Activated T-cell treated with anti-CD3 and anti-CD28 coated beads, Interleukin-2, amount 50 U/mL, for 72 hours (primary cell): Measurements from ENCODE around the gene RBM7. TPM values are rescaled to one million over a fixed set of nuclear protein-coding genes. Genes with fewer than 3 reads are reported as not detected.

ENCODE experiments used
- ATAC-seq, 2 donors: fragments of 150-1000 bp; cut with Tn5 transposase; replicated peaks in 1 of 2; 2 replicates each; pipeline ENCODE4 v1.10.0; 2021; ENCODE audit warnings: moderate library complexity in 2 of 2, mild to moderate bottlenecking in 1 of 2
- DNase-seq, 2 donors: peaks; one replicate each; pipeline ENCODE4 v3.0.0; 2021 to 2022; ENCODE audit warnings: mixed read lengths in 1 of 2
- H3K27ac Mint-ChIP-seq: one replicate; pipeline ENCODE4 v1.8.0; 2022; ENCODE audit warnings: mild to moderate bottlenecking, moderate library complexity, mixed read lengths
- H3K27me3 Mint-ChIP-seq: one replicate; pipeline ENCODE4 v1.8.0; 2022; ENCODE audit warnings: low read depth, mixed read lengths
- H3K36me3 Mint-ChIP-seq, 2 donors: one replicate each; pipeline ENCODE4 v1.8.0; 2022; ENCODE audit warnings: mixed read lengths in 2 of 2, mild to moderate bottlenecking in 1 of 2; ENCODE audit not compliant: insufficient read depth in 2 of 2
- H3K4me1 Mint-ChIP-seq: one replicate; pipeline ENCODE4 v1.8.0; 2022; ENCODE audit warnings: low read depth, mixed read lengths
- H3K4me3 Mint-ChIP-seq, 2 donors: one replicate each; pipeline ENCODE4 v1.8.0; 2022; ENCODE audit warnings: mild to moderate bottlenecking in 2 of 2, mixed read lengths in 2 of 2, moderate library complexity in 2 of 2
- H3K9me3 Mint-ChIP-seq, 2 donors: one replicate each; pipeline ENCODE4 v1.8.0; 2022; ENCODE audit warnings: mixed read lengths in 2 of 2
- total RNA-seq, 2 donors: library from RNA; stranded (reverse); gene quantifications; one replicate each; pipeline ENCODE4 v1.2.3, GENCODE V29; 2022

Gene RBM7
- total RNA-seq, 2 donors from 2014 or later, result 40.7 to 52.0 TPM

DNA sequence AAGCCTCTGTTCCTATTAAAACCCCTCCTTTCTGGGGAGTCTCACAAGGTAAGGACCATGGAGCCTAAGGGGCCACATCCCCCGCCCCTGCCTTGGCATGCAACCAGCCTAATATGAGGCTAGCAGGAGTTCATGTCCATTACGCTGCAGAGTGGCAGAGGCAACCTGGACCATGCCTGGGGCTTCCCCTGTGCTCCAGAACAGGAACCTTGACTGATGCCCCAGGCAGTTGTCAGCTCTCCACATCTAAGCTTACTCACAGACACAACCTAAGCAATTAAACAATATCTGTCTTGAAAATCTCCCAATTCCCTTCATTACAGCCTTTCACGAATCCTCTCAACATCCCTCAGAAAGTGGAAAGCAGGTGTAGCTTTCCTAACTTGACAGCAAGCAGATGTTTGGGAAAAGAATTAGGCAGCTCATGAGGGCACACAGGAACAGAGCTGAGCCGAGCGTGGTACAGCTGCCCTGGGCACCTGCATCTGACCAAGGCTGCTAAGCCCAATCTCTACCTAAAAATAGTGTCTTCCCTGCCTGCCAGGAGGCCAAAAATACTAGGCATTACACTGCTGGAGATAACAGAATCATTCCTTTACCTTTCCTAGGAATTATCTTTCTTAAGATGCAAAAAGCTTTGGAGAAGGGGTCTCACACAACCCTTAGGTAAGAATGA, 20.9 kb upstream of the RBM7 start:
- no peak for ATAC-seq
- peaks cover 2 to 5% of the 10 kb centered on the region in 2 donors for H3K36me3 Mint-ChIP-seq
- peaks cover 9% of the 10 kb centered on the region for H3K4me1 Mint-ChIP-seq
- H3K27me3 Mint-ChIP-seq, result no peaks in the 10 kb centered on the region
- H3K4me3 Mint-ChIP-seq, result no peak overlapping the region
- peaks cover 2 to 3% of the 10 kb centered on the region in 2 donors for H3K9me3 Mint-ChIP-seq
- H3K27ac Mint-ChIP-seq, result no peak overlapping the region
- DNase-seq, result no peak

DNA sequence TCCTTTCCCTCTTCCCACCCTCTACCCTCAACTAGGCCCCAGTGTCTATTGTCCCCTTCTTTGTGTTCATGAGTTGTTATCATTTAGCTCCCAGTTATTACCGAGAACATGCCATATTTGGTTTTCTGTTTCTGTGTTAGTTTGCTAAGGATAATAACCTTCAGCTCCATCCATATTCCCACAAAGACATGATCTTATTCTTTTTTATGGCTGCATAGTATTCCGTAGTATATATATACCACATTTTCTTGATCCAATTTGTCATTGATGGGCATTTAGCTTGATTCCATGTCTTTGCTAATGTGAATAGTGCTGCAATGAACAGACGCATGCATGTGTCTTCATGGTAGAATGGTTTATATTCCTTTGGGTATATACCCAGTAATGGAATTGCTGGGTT, 18.0 kb upstream of the RBM7 start:
- peaks cover 2 to 5% of the 10 kb centered on the region in 2 donors for H3K36me3 Mint-ChIP-seq
- no peak overlapping the region for H3K27ac Mint-ChIP-seq
- no peak for DNase-seq
- peaks cover 2 to 3% of the 10 kb centered on the region in 2 donors for H3K9me3 Mint-ChIP-seq
- ATAC-seq, result no peak
- no peak overlapping the region for H3K4me3 Mint-ChIP-seq
- peaks cover 9% of the 10 kb centered on the region for H3K4me1 Mint-ChIP-seq
- no peaks in the 10 kb centered on the region for H3K27me3 Mint-ChIP-seq

DNA sequence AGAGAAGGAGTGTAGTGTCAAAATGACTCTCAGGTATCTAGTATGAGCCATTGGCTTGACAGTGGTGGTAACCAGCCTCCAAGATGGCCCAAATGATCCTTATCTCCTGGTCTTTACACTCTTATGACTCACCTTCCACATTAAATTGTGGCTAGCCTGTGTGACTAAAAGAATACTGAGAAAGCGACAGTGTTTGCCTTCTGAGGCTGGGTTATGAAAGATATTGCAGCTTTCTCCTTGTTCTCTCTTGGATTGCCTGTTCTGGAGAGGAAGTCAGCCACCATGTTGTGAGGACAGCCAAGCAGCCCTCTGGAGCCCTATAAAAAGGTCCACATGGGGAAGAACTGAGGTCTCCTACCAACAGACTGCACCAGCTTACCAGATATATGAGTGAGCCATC, 16.0 kb upstream of the RBM7 start:
- Mint-ChIP-seq H3K36me3 (peaks cover 2 to 5% of the 10 kb centered on the region in 2 donors), H3K9me3 (peaks cover 2 to 3% of the 10 kb centered on the region in 2 donors), H3K4me3 (no peak overlapping the region), H3K27me3 (no peaks in the 10 kb centered on the region), H3K4me1 (peaks cover 9% of the 10 kb centered on the region), H3K27ac (no peak overlapping the region)
- ATAC-seq, result peak; percentile 81 to 86
- no peak for DNase-seq

- H3K9me3 Mint-ChIP-seq, result peaks cover 2 to 3% of the 10 kb centered on the region in 2 donors
- peaks cover 2 to 5% of the 10 kb centered on the region in 2 donors for H3K36me3 Mint-ChIP-seq
- no peaks in the 10 kb centered on the region for H3K4me1 Mint-ChIP-seq
- H3K27me3 Mint-ChIP-seq, result no peaks in the 10 kb centered on the region
- no peak overlapping the region for H3K27ac Mint-ChIP-seq
- DNase-seq (no peak), ATAC-seq (no peak)
- H3K4me3 Mint-ChIP-seq, result no peak overlapping the region
Measured at GRCh38 chr11:114386131-114386530, 14.3 kb upstream of the RBM7 start.

DNA sequence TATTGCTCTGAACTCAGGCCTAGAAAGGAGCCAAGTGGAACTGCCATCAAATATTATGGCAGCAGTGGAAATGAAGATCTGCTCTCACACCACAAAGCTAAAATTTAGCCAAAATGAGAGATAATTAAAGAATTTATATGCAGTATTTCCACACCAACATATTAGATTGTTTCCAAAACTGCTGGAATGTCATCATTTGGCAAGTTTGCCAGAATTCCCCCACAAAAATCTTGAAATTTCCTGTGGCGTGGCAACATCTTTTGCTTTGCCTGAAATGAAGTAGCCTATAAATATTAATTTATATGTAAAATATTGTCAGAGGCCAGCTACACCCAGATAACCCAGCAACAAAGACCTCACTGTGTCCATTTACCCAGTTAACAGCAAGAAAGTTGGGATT, 13.9 kb upstream of the RBM7 start:
- H3K4me3 Mint-ChIP-seq, result no peak overlapping the region
- H3K4me1 Mint-ChIP-seq, result no peaks in the 10 kb centered on the region
- no peaks in the 10 kb centered on the region for H3K27me3 Mint-ChIP-seq
- H3K9me3 Mint-ChIP-seq, result peaks cover 2 to 3% of the 10 kb centered on the region in 2 donors
- ATAC-seq (no peak), DNase-seq (no peak)
- H3K36me3 Mint-ChIP-seq, result peaks cover 2 to 5% of the 10 kb centered on the region in 2 donors
- no peak overlapping the region for H3K27ac Mint-ChIP-seq

- Mint-ChIP-seq H3K4me3 (no peak overlapping the region), H3K27me3 (no peaks in the 10 kb centered on the region), H3K36me3 (peaks cover under 1 to 1% of the 10 kb centered on the region in 2 donors), H3K9me3 (no peaks in the 10 kb centered on the region), H3K4me1 (peaks cover 8% of the 10 kb centered on the region), H3K27ac (no peak overlapping the region)
- no peak for DNase-seq
- ATAC-seq, result no peak
Measured at GRCh38 chr11:114392735-114393667, 7.5 kb upstream of the RBM7 start.

DNA sequence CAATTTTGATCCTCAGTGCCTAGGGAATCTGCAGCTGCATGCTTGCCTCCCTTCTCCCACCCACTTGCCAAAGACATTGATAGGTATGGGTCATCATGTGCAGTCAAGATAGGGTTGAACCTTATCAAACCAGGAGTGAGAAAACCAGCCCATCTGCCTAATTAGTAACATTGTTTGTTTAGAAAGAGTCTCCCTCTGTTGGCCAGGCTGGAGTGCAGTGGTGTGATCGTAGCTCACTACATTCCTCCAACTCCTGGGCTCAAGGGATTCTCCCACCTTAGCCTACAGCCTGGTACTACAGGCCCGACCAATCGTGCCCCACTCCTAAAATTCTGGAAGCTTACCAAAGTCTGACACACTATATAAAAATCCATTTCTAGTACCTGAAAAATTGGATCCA, 4.7 kb upstream of the RBM7 start:
- no peak overlapping the region for H3K27ac Mint-ChIP-seq
- no peaks in the 10 kb centered on the region for H3K27me3 Mint-ChIP-seq

DNA sequence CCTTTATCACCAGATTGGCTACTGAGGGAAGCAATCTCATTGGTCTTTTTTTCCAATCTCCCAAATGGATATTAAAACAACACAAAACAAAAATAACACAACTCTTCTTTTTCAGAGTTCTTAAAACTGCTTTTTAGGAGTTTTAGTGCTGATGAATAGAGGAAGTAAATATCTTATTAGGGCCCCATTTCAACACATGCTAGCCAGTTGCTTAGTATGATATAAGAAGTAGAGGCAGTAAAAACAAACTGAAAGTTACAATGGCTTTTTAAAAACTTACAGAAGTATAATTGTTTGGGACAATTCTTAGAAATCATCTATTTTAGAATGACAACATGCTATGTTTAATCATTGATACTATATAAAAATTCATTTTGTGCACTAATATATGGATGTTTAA, 3.5 kb upstream of the RBM7 start:
- no peak overlapping the region for H3K27ac Mint-ChIP-seq
- DNase-seq (no peak), ATAC-seq (no peak)
- no peak overlapping the region for H3K4me3 Mint-ChIP-seq
- no peaks in the 10 kb centered on the region for H3K9me3 Mint-ChIP-seq
- H3K36me3 Mint-ChIP-seq, result peaks cover 6 to 9% of the 10 kb centered on the region in 2 donors
- H3K27me3 Mint-ChIP-seq, result no peaks in the 10 kb centered on the region
- peaks cover 24% of the 10 kb centered on the region for H3K4me1 Mint-ChIP-seq

More for the DNA sequence above, 4.7 kb upstream of the RBM7 start:
- ATAC-seq, result no peak
- H3K4me1 Mint-ChIP-seq, result peaks cover 22% of the 10 kb centered on the region
- peaks cover 5 to 8% of the 10 kb centered on the region in 2 donors for H3K36me3 Mint-ChIP-seq
- H3K4me3 Mint-ChIP-seq, result no peak overlapping the region
- no peak for DNase-seq
- no peaks in the 10 kb centered on the region for H3K9me3 Mint-ChIP-seq

GRCh38 chr11:114397349-114397982, 3.0 kb upstream of the RBM7 start:
- Mint-ChIP-seq H3K4me3 (no peak overlapping the region), H3K9me3 (no peaks in the 10 kb centered on the region), H3K27ac (peak overlapping the region; percentile 48), H3K4me1 (peaks cover 30% of the 10 kb centered on the region), H3K27me3 (no peaks in the 10 kb centered on the region), H3K36me3 (peaks cover 8 to 9% of the 10 kb centered on the region in 2 donors)
- ATAC-seq (no peak), DNase-seq (no peak)

- Mint-ChIP-seq H3K27ac (peak overlapping the region; percentile 99), H3K36me3 (peaks cover 12 to 16% of the 10 kb centered on the region in 2 donors), H3K9me3 (no peaks in the 10 kb centered on the region), H3K4me1 (peaks cover 39% of the 10 kb centered on the region), H3K4me3 (peak overlapping the region; percentile 91 to 99), H3K27me3 (no peaks in the 10 kb centered on the region)
- DNase-seq (no peak), ATAC-seq (no peak)
Measured at GRCh38 chr11:114398303-114398920, 2.1 kb upstream of the RBM7 start.

DNA sequence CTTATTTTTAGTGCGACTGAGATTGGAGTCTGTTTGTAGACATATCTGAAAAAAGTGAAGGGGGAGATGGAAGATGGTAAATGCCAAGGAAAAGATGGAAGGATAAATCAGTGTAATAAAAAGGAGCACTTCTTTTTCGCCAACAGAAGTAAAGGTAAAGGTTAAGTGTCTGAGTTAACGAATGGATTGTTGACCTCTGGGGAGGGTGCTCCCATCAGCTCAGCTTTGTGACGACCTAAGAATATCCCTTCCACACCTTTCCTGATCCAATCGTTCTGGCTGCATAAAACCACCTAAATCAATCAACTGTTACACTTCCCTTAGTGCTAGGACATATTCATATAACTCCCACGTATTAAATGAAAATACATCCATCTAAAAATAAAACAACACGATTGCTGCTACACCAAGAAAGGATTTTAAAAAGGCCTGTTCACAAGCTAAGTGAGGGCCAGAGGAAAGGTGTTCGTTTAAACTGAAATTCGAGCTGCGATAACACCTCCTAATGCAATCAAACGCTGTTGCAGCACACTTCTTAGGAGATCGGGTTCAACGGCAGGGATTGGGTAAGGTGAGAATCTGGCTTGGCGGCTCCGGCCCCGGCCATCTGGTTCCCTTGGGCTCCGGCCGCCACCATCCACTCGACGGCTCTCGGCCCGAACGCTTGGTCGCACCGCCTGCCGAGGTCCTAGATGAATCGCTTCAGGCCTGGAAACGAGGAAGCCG, 813 bp upstream of the RBM7 start:
- ATAC-seq (peak in 1 of 2 donors; percentile 23), DNase-seq (no peak)
- Mint-ChIP-seq H3K27me3 (no peaks in the 10 kb centered on the region), H3K36me3 (peaks cover 15 to 21% of the 10 kb centered on the region in 2 donors), H3K4me3 (peak overlapping the region; percentile 91 to 99), H3K4me1 (peaks cover 51% of the 10 kb centered on the region), H3K27ac (peak overlapping the region; percentile 99), H3K9me3 (no peaks in the 10 kb centered on the region)

GRCh38 chr11:114400915-114401223, 403 bp downstream of the RBM7 start:
- Mint-ChIP-seq H3K4me3 (peak overlapping the region; percentile 91 to 99), H3K4me1 (peaks cover 64% of the 10 kb centered on the region), H3K9me3 (no peaks in the 10 kb centered on the region), H3K36me3 (peaks cover 19 to 26% of the 10 kb centered on the region in 2 donors), H3K27ac (peak overlapping the region; percentile 99), H3K27me3 (no peaks in the 10 kb centered on the region)
- no peak for ATAC-seq
- no peak for DNase-seq
